ENCODE data around the gene NEUROG1. TPM values are rescaled to one million over a fixed set of nuclear protein-coding genes. Genes with fewer than 3 reads are reported as not detected.
A peak's percentile ranks its signal among the peaks of the same experiment; 100 is the strongest.

The NEUROG1 gene
- total RNA-seq, 4 donors from 2014 or later, result not detected

- intact Hi-C loops (cut with DNase I; ENCODE audit: low total_unique reads) (loop anchor here (10.0 kb wide), 1 partner anchor 345 kb away; the partner anchor contains the start of gene SLC25A48), in situ Hi-C loops (cut with MboI; ENCODE audit: low pct_ligation_motif_present in 1 of 4, low pct_unique_long_range_greater_than_20kb in 1 of 4, low sequenced_read_pairs in 3 of 4) (no loop called here)
- Histone ChIP-seq H3K27me3 (peaks cover 94% of the 10 kb centered on the region), H3K27ac (no peak overlapping the region), H3K9me3 (no peaks in the 10 kb centered on the region), H3K4me3 (peak overlapping the region in 3 of 4 donors; percentile 9 to 39 (median 16)), H3K4me1 (peaks cover 0 to 25% (median 16%) of the 10 kb centered on the region in 4 donors), H3K36me3 (no peaks in the 10 kb centered on the region)
- DNase-seq, result no peak
- 9% methylated on average over 51 of the region's 53 CpGs; no CpG with 5 or more reads in 1 of the 2 donors for WGBS, 2 donors (ENCODE audit: low coverage in 1 of 2)
- no peak for TF ChIP-seq POLR2AphosphoS5 (IDR thresholded peaks at IDR 0.05)
- TF ChIP-seq POLR2A (IDR thresholded peaks at IDR 0.05), result no peak
- TF ChIP-seq, protein P1, sequence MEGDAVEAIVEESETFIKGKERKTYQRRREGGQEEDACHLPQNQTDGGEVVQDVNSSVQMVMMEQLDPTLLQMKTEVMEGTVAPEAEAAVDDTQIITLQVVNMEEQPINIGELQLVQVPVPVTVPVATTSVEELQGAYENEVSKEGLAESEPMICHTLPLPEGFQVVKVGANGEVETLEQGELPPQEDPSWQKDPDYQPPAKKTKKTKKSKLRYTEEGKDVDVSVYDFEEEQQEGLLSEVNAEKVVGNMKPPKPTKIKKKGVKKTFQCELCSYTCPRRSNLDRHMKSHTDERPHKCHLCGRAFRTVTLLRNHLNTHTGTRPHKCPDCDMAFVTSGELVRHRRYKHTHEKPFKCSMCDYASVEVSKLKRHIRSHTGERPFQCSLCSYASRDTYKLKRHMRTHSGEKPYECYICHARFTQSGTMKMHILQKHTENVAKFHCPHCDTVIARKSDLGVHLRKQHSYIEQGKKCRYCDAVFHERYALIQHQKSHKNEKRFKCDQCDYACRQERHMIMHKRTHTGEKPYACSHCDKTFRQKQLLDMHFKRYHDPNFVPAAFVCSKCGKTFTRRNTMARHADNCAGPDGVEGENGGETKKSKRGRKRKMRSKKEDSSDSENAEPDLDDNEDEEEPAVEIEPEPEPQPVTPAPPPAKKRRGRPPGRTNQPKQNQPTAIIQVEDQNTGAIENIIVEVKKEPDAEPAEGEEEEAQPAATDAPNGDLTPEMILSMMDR (IDR thresholded peaks at IDR 0.05), result no peak
- no peak for TF ChIP-seq EP300 (IDR thresholded peaks at IDR 0.05; ENCODE audit: low read depth)
These were observed 46.1 kb downstream of the NEUROG1 start for GRCh38 chr5:135489466-135490244.

DNA sequence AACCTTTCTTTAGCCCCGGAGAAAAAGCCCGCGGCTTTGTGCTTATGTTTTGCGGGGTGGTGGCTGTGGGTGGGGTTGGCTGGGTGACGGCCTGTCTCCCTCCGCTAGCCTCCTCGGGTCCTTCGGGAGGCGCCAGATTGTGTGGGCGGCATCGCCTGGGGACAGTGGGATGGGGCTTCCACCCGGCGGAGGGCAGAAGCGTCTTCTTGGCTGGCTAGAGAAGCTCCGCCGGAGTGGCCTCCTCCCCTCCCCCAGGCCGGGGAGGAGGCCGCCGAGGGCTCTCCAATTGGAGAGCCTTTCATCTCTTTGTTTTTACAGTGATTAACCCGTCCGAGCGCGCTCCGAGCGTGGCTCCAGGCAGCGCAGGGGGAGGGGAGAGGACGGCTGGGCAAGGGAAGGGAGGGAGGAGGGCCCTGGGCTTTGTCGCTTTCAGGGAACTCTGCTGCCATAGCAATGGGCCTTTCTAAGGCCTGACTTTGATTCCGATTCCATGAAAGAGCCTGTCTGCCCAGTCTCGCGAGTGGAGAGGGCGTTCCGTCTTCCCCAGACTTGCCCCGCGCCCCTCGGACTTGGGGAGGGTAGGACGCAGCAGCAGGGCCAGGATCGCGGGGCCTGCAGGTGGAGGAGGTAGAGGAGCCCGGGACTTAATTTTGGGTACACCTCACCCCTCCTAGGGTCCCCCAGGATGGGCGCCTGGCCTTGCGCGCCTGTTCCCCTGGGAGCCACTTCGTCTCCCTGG lies 46.9 kb downstream of the NEUROG1 start:
- no peak for TF ChIP-seq POLR2A (IDR thresholded peaks at IDR 0.05)
- TF ChIP-seq EP300 (IDR thresholded peaks at IDR 0.05; ENCODE audit: low read depth), result no peak
- no peak for TF ChIP-seq POLR2AphosphoS5 (IDR thresholded peaks at IDR 0.05)
- TF ChIP-seq, protein P1 (IDR thresholded peaks at IDR 0.05), result no peak
- Histone ChIP-seq H3K27me3 (peaks cover 89% of the 10 kb centered on the region), H3K27ac (no peak overlapping the region), H3K4me1 (peaks cover 0 to 25% (median 16%) of the 10 kb centered on the region in 4 donors), H3K36me3 (no peaks in the 10 kb centered on the region), H3K4me3 (peak overlapping the region; percentile 9 to 39 (median 14)), H3K9me3 (no peaks in the 10 kb centered on the region)
- DNase-seq, result no peak
- in situ Hi-C loops (cut with MboI; ENCODE audit: low pct_ligation_motif_present in 1 of 4, low pct_unique_long_range_greater_than_20kb in 1 of 4, low sequenced_read_pairs in 3 of 4) (no loop called here), intact Hi-C loops (cut with DNase I; ENCODE audit: low total_unique reads) (loop anchor here (10.0 kb wide), 1 partner anchor 346 kb away; the partner anchor contains the start of gene SLC25A48)
- WGBS, 2 donors (ENCODE audit: low coverage in 1 of 2), result 5% methylated on average over 41 of the region's 44 CpGs; no CpG with 5 or more reads in 1 of the 2 donors

- in situ Hi-C loops (cut with MboI; ENCODE audit: low pct_ligation_motif_present in 1 of 4, low pct_unique_long_range_greater_than_20kb in 1 of 4, low sequenced_read_pairs in 3 of 4), result no loop called here
- DNase-seq, result no peak
- TF ChIP-seq POLR2A (IDR thresholded peaks at IDR 0.05) (no peak), EP300 (IDR thresholded peaks at IDR 0.05; ENCODE audit: low read depth) (no peak), POLR2AphosphoS5 (IDR thresholded peaks at IDR 0.05) (no peak)
- TF ChIP-seq, protein P1 (IDR thresholded peaks at IDR 0.05), result no peak
- WGBS, 2 donors (ENCODE audit: low coverage in 1 of 2), result 42 to 44% methylated on average over 3 to 11 of the region's 11 CpGs
- Histone ChIP-seq H3K27ac (no peak overlapping the region), H3K36me3 (no peaks in the 10 kb centered on the region), H3K4me1 (peaks cover 0 to 25% (median 16%) of the 10 kb centered on the region in 4 donors), H3K4me3 (no peak overlapping the region), H3K9me3 (no peaks in the 10 kb centered on the region), H3K27me3 (peaks cover 81% of the 10 kb centered on the region)
- intact Hi-C loops (cut with DNase I; ENCODE audit: low total_unique reads), result loop anchor here (10.0 kb wide), 1 partner anchor 347 kb away; the partner anchor contains the start of gene SLC25A48
These were observed 47.8 kb downstream of the NEUROG1 start for GRCh38 chr5:135487839-135488514.

All from transverse colon (tissue), 4 donors.